Sigmoid colon (tissue), 4 donors: Measurements from ENCODE around the gene VCP.

Experiments used
- CTCF ChIP-seq, 4 experiments: fragments of 450-650 bp in 3 of 4; fragments of 200-600 bp in 1 of 4; IDR thresholded peaks; one replicate each; pipeline ENCODE4 v1.5.1; 2016 to 2019; ENCODE audit warnings: antibody characterized with exemption in 4 of 4, mild to moderate bottlenecking in 3 of 4, moderate library complexity in 2 of 4
- POLR2AphosphoS5 ChIP-seq, 4 donors: sonication (generic); formaldehyde crosslinking; IDR thresholded peaks; one replicate each; pipeline ENCODE4 v1.6.1; 2017; ENCODE audit warnings: antibody characterized with exemption in 4 of 4

- TF ChIP-seq CTCF (IDR thresholded peaks at IDR 0.05) (no peak), POLR2AphosphoS5 (IDR thresholded peaks at IDR 0.05) (no peak)
Measured at GRCh38 chr9:35105126-35105525, 32.7 kb upstream of the VCP start.
